Measurements from ENCODE around the gene ARL8B. TPM values are rescaled to one million over a fixed set of nuclear protein-coding genes. Genes with fewer than 3 reads are reported as not detected.

Gene ARL8B
- total RNA-seq, 1 donor = 72.1 TPM

DNA sequence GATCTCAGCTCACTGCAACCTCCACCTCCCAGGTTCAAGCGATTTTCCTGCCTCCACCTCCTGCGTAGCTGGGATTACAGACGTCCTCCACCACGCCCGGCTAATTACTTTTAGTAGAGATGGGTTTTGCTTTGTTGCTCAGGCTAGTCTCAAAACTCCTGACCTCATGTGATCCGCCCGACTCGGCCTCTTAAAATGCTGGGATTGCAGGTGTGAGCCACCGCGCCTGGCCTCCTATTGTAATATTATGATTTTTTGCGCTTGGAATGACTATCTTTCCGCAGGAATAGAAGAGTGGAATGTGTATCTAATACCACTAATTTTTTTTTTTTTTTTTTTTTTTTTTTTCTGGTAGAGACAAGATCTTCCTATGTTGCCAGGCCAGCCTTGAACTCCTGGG, 1.8 kb downstream of the ARL8B start:
- TF ChIP-seq, protein P1, sequence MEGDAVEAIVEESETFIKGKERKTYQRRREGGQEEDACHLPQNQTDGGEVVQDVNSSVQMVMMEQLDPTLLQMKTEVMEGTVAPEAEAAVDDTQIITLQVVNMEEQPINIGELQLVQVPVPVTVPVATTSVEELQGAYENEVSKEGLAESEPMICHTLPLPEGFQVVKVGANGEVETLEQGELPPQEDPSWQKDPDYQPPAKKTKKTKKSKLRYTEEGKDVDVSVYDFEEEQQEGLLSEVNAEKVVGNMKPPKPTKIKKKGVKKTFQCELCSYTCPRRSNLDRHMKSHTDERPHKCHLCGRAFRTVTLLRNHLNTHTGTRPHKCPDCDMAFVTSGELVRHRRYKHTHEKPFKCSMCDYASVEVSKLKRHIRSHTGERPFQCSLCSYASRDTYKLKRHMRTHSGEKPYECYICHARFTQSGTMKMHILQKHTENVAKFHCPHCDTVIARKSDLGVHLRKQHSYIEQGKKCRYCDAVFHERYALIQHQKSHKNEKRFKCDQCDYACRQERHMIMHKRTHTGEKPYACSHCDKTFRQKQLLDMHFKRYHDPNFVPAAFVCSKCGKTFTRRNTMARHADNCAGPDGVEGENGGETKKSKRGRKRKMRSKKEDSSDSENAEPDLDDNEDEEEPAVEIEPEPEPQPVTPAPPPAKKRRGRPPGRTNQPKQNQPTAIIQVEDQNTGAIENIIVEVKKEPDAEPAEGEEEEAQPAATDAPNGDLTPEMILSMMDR (IDR thresholded peaks at IDR 0.05; ENCODE audit: insufficient read depth, low read depth, low read length) = no peak
- DNase-seq (ENCODE audit: low read depth) = no peak
- H3K4me3 ChIP-seq (ENCODE audit: low read depth, low read length) = peak overlapping the region; percentile 99

DNA sequence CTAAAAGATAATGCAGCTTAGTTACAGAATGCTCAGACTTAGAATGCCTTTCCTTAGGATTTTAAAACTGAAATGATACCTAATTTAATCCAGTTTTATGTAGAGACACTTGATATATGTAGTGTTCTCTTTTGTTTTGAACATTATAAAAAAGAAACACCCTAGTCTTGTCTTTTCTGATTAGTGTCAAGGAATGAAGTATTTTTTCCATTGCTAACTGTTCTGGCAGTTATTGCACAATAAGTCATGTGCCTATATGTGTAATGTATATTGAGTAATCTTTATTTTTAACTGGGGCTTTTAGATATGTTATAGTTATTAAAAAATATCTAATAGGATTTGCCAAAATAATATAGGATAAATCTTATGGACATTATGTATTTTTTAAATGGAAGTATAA, 4.5 kb downstream of the ARL8B start:
- TF ChIP-seq, protein P1 (IDR thresholded peaks at IDR 0.05; ENCODE audit: insufficient read depth, low read depth, low read length) = no peak
- no peak overlapping the region for H3K4me3 ChIP-seq (ENCODE audit: low read depth, low read length)
- DNase-seq (ENCODE audit: low read depth) = peak; percentile 79

DNA sequence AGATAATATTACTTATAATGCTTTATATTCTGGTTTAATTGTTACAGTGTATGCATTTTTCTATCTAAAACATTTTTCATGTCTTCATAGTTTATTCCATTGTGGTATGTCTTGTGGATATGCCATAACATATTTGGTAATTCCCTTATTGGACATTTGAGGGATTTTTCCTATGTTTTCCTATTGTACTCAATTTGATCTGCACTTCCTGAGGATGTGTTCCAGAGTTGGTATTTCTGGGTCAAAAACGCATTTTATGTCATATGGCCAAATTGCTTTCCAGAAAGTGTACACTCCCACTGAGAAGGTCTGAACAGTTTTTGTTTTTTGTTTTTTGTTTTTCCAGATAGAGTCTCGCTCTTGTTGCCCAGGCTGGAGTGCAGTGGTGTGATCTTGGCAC, 6.8 kb downstream of the ARL8B start:
- no peak for DNase-seq (ENCODE audit: low read depth)
- H3K4me3 ChIP-seq (ENCODE audit: low read depth, low read length) = no peak overlapping the region
- TF ChIP-seq, protein P1 (IDR thresholded peaks at IDR 0.05; ENCODE audit: insufficient read depth, low read depth, low read length) = no peak

DNA sequence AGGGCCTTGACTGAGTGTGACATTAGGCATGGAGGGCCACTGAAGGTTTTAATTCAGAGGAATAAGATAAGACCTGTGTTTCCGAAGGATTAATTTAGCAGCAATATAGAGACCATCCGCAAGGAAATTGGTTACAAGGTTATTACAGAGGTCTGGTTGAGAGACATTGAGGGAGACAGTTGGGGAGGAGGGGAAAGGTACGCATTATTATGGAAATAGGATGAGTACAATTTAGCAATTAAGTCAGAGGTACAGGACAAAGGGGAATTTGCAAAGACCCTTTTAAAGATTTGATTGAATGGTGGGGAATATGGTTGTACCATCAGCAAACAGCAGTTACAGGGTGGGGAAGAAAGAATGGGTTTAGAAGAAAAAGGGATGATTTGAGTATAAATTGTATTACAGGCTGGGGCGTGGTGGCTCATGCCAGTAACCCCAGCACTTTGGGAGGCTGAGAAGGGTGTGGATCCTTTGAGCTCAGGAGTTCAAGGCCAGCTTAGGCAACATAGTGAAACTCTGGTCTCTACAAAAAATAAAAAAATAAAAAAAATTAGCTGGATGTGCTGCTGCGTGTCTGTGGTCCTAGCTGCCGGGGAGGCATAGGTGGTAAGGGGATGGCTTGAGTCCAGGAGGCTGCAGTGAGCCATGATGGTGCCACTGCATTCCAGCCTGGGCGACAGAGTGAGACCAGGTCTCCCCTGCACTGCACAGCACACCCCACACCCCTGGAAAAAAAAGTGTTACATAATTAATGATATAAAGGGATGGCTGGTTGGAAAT, 11.3 kb downstream of the ARL8B start:
- no peak overlapping the region for H3K4me3 ChIP-seq (ENCODE audit: low read depth, low read length)
- DNase-seq (ENCODE audit: low read depth) = no peak
- TF ChIP-seq, protein P1 (IDR thresholded peaks at IDR 0.05; ENCODE audit: insufficient read depth, low read depth, low read length) = no peak

DNA sequence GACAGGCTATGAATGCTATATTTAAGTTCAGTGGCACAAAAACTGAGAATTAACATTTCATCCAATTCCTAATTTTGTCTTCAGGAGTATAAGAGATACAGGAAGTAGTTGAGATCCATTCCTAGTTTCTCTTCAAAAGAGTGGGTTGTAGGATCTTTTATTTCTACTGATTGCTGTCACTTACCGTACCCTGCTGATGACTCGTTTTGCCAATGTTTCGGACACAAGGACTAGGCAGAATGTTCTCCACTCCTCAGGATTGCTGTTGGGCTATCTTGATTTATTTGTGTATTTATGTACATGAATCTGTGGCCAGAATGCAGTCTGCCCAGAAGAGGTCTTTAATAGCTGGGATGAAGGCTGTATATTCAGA, 11.9 kb downstream of the ARL8B start:
- TF ChIP-seq, protein P1 (IDR thresholded peaks at IDR 0.05; ENCODE audit: insufficient read depth, low read depth, low read length) = no peak
- H3K4me3 ChIP-seq (ENCODE audit: low read depth, low read length) = no peak overlapping the region

DNA sequence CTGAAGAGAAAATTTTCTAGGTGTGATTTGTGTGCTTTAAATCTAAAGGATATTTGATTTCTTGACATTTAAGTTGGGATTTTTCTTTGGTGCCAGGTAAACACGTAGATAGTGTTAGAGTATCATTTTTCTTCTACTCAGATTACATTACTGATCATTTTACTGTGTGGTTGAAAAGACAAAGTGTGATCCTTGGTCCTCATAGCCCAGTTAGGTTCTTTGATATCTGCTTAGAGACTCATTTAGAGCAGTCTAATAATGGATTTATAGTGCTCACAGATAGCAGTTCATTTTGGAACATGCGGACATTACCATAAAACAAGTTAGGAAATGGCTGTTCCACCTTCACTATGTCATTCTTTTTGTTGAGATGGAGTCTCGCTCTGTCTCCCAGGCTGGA, 12.4 kb downstream of the ARL8B start:
- TF ChIP-seq, protein P1 (IDR thresholded peaks at IDR 0.05; ENCODE audit: insufficient read depth, low read depth, low read length) = no peak
- no peak for DNase-seq (ENCODE audit: low read depth)
- H3K4me3 ChIP-seq (ENCODE audit: low read depth, low read length) = no peak overlapping the region

More for the DNA sequence above, 11.9 kb downstream of the ARL8B start:
- DNase-seq (ENCODE audit: low read depth) = no peak

Data from fibroblast of villous mesenchyme (primary cell).